ENCODE data around the gene SPRYD3. TPM values are rescaled to one million over a fixed set of nuclear protein-coding genes. Genes with fewer than 3 reads are reported as not detected.
A peak's percentile ranks its signal among the peaks of the same experiment; 100 is the strongest.

The SPRYD3 gene
- total RNA-seq, 4 donors from 2014 or later = 37.8 to 82.7 (median 58.9) TPM

DNA sequence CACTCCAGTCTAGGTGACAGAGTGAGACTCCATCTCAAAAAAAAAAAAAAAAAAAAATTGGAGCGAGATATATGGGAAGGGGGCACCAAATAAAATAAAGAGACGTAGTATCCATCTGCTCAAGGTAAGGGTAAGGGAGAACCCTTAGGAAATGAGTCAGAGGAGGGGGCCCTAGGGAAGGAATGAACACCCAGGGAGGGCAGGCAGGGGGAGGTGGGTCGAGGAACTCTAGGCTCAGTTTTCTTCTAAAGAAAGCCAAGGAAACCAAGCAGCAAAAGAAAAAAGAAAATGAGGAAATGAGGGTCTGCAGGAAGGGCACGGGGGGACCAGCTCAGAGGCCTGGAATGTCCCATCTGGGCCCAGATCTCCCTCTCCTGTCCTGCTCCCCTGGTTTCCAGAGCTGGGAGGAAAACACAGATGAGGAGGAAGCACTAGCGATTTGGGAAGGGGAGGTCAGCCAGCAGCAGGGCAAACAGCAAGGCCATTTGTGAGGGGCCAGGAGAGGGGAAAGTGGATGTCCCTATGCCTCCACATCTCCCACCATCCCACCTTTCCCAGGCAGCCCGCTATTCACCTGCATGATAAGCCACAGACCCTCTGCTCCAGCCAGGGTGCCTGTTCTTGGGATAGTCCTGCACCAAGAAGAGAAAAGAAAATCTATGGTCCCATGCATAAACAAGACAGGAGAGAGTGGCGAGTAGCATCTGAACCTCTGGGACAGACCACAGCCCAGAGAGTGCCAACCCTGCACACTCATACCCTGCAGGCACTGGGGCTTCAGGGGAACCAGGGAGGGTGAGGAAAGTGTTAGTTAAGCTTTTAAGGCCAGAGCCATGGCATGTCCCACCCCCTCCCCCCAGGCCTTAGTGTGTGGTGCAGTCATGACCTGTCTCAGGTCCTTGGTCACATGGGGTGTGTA lies 11.9 kb downstream of the SPRYD3 start:
- Histone ChIP-seq H3K4me1 (peaks cover 12 to 76% of the 10 kb centered on the region in 2 donors), H3K4me3 (replicated peaks in 1 of 3) (no peak overlapping the region), H3K9me3 (no peaks in the 10 kb centered on the region), H3K36me3 (peaks cover 11 to 16% of the 10 kb centered on the region in 2 donors), H3K27ac (peak overlapping the region in 2 of 3 donors; percentile 3 to 21), H3K27me3 (no peaks in the 10 kb centered on the region)
- WGBS, 2 donors = 80 to 85% methylated on average over 7 of the region's 7 CpGs
- TF ChIP-seq POLR2A (IDR thresholded peaks at IDR 0.05) = no peak
- TF ChIP-seq, protein P1, sequence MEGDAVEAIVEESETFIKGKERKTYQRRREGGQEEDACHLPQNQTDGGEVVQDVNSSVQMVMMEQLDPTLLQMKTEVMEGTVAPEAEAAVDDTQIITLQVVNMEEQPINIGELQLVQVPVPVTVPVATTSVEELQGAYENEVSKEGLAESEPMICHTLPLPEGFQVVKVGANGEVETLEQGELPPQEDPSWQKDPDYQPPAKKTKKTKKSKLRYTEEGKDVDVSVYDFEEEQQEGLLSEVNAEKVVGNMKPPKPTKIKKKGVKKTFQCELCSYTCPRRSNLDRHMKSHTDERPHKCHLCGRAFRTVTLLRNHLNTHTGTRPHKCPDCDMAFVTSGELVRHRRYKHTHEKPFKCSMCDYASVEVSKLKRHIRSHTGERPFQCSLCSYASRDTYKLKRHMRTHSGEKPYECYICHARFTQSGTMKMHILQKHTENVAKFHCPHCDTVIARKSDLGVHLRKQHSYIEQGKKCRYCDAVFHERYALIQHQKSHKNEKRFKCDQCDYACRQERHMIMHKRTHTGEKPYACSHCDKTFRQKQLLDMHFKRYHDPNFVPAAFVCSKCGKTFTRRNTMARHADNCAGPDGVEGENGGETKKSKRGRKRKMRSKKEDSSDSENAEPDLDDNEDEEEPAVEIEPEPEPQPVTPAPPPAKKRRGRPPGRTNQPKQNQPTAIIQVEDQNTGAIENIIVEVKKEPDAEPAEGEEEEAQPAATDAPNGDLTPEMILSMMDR (IDR thresholded peaks at IDR 0.05) = no peak
- intact Hi-C loops (cut with DNase I) = loop anchor here (10.0 kb wide), 1 partner anchor 127 kb away; no protein-coding TSS in a partner anchor
- DNase-seq = no peak

DNA sequence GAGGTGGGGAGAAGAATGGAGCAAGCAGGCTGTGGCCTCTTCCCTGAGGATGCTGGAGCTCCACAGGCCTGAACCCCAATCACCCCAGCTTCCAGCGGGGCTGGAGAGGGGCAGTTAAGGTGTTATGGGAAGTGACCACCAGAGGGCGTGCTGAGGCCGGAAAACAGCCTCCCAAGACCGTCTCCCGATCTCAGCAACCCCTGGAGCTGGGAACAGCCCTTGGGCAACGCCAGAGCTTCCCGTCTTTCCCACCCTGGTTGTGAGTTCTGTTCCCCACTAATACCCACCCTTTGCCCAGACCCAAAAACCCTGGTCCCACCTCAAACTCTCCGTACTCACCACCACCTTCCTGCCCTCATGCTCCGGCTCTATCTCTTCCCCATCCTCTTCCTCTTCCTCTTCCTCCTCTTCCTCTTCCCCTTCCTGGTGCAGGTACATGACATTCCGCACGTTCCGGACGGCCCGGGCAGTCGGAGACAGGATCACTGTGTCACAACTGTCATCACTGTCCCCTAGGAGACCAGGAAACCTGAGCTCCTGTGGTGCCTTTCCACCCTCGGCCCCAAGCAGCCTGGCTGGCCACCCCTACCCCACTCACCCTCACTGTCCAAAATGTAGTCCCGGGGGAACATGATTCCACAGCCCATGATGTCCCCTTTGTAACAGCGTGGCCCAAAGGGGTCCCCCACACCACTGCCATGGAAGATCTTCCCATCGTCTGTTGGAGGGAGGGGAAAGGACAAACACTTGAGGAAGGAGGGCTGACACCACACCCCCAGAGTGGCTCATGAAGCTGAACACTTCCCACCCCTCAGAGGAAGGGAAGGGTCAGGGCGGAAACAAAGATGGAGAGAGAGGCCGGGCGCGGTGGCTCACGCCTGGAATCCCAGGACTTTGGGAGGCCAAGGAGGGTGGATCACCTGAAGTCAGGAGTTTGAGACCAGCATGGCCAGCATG lies 12.9 kb downstream of the SPRYD3 start:
- peak; percentile 74 to 77 for DNase-seq
- no peaks in the 10 kb centered on the region for H3K27me3 ChIP-seq
- H3K9me3 ChIP-seq = no peaks in the 10 kb centered on the region
- peaks cover 18 to 76% of the 10 kb centered on the region in 2 donors for H3K4me1 ChIP-seq
- 45% methylated on average over 24 of the region's 24 CpGs for WGBS, 2 donors
- peaks cover 11 to 16% of the 10 kb centered on the region in 2 donors for H3K36me3 ChIP-seq
- intact Hi-C loops (cut with DNase I) = loop anchor here (2.0 to 10.0 kb wide), 2 partner anchors 31 to 129 kb away; partner anchors contain the start of gene IGFBP6
- H3K4me3 ChIP-seq (replicated peaks in 1 of 3) = no peak overlapping the region
- H3K27ac ChIP-seq = peak overlapping the region; percentile 27 to 75 (median 71)
- TF ChIP-seq, protein P1 (IDR thresholded peaks at IDR 0.05) = peak; percentile 74 to 92 (median 86)
- TF ChIP-seq POLR2A (IDR thresholded peaks at IDR 0.05) = no peak

DNA sequence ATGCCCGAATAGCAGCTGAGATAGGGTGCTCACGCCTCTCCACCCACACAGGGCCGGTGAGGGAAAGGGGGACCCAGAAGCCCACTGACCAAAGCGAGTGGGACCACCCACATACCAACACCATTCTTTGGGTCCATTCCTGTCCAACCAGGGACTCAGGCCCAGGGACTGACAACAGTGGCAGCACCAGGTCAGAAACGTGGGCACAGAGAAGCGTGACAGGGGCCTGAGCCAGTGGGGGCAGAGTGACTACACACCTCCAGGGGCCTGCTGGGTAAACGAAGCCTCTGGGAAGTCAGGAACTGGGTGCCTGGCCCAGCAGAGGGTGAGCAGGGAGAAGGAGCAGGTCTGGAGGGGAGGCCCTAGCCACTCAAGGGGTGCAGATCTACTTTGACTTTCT lies 13.7 kb downstream of the SPRYD3 start:
- Histone ChIP-seq H3K27me3 (no peaks in the 10 kb centered on the region), H3K27ac (peak overlapping the region in 2 of 3 donors; percentile 71 to 75), H3K36me3 (peaks cover 11 to 16% of the 10 kb centered on the region in 2 donors), H3K9me3 (no peaks in the 10 kb centered on the region), H3K4me1 (peaks cover 26 to 76% of the 10 kb centered on the region in 2 donors), H3K4me3 (replicated peaks in 1 of 3) (no peak overlapping the region)
- WGBS, 2 donors = 76 to 79% methylated on average over 3 to 7 of the region's 7 CpGs
- no peak for TF ChIP-seq POLR2A (IDR thresholded peaks at IDR 0.05)
- TF ChIP-seq, protein P1 (IDR thresholded peaks at IDR 0.05) = no peak
- intact Hi-C loops (cut with DNase I) = loop anchor here (2.0 to 10.0 kb wide), 2 partner anchors 31 to 129 kb away; partner anchors contain the start of gene IGFBP6
- no peak for DNase-seq

DNA sequence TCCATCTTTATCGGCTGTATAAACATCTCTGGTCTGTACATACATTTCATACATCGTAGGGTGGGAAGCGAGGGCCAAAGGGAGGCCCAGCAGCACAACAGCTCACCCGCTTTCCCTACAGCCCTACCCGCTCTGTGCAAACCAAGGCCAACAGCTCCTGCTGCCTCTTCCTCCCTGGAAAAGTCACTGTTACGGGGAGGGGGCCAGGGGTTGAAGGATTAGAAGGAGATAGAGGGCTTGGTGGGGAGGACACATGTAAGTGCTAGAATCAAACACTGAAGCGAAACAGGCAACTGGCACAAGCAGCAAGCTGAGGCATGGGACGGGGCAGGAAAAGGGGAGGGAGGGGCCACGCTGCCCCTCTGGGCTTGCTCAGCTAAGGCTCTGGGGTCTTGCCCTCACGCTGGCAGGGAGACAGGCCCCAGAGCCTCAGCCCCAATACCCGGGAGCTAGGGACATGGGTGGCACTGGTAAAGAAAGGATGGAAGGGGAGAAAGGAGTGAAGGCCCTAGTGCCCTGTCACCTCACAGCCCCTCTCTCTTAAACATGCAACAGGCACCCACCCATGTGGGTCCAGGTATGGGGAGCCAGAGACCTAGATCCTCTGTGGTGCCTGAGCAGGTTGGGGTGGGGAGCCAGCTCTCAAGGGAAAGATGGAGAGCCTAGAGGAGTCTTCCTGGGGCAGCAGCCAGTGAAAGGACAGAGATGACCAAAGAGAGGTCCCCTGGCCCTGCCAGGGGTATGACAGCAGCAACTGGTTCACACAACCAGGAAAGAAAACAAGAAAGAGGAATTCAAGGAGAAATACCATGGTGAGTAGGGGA lies 14.4 kb downstream of the SPRYD3 start:
- Histone ChIP-seq H3K9me3 (no peaks in the 10 kb centered on the region), H3K4me3 (replicated peaks in 1 of 3) (no peak overlapping the region), H3K36me3 (peaks cover 11 to 18% of the 10 kb centered on the region in 2 donors), H3K4me1 (peaks cover 26 to 76% of the 10 kb centered on the region in 2 donors), H3K27me3 (no peaks in the 10 kb centered on the region), H3K27ac (peak overlapping the region; percentile 3 to 75 (median 71))
- no peak for DNase-seq
- TF ChIP-seq, protein P1 (IDR thresholded peaks at IDR 0.05) = no peak
- TF ChIP-seq POLR2A (IDR thresholded peaks at IDR 0.05) = no peak
- intact Hi-C loops (cut with DNase I) = loop anchor here (2.0 to 10.0 kb wide), 2 partner anchors 32 to 130 kb away; partner anchors contain the start of gene IGFBP6
- WGBS, 2 donors = 75 to 86% methylated on average over 11 of the region's 11 CpGs
